HEK293 (cell line): ENCODE measurements around the gene CSAD.

Source experiments
- BCL6B ChIP-seq: fragments of 450-650 bp; formaldehyde crosslinking; IDR thresholded peaks from 2 replicates; pipeline ENCODE4 v1.5.1; 2017; ENCODE audit warnings: missing biosample characterization, missing genetic modification characterization
- CTCF ChIP-seq: fragments of 450-650 bp; formaldehyde crosslinking; IDR thresholded peaks from 2 replicates; pipeline ENCODE4 v1.5.1; 2016; ENCODE audit warnings: missing biosample characterization, missing genetic modification characterization
- FEZF1 ChIP-seq: fragments of 450-650 bp; formaldehyde crosslinking; IDR thresholded peaks from 2 replicates; pipeline ENCODE4 v1.5.1; 2016; ENCODE audit warnings: missing biosample characterization, missing genetic modification characterization
- KLF16 ChIP-seq: fragments of 450-650 bp; formaldehyde crosslinking; IDR thresholded peaks from 2 replicates; pipeline ENCODE4 v1.5.1; 2017; ENCODE audit warnings: missing biosample characterization, missing genetic modification characterization
- PRDM1 ChIP-seq: fragments of 450-650 bp; formaldehyde crosslinking; IDR thresholded peaks from 2 replicates; pipeline ENCODE4; 2016; ENCODE audit warnings: missing biosample characterization, missing genetic modification characterization
- REPIN1 ChIP-seq: fragments of 450-650 bp; formaldehyde crosslinking; IDR thresholded peaks from 2 replicates; pipeline ENCODE4 v1.5.1; 2017; ENCODE audit warnings: missing biosample characterization, missing genetic modification characterization, low read depth
- SALL2 ChIP-seq: fragments of 450-650 bp; formaldehyde crosslinking; IDR thresholded peaks from 2 replicates; pipeline ENCODE4 v1.5.0; 2017; ENCODE audit warnings: missing biosample characterization, mild to moderate bottlenecking, missing genetic modification characterization, borderline replicate concordance
- ZFP41 ChIP-seq: fragments of 450-650 bp; formaldehyde crosslinking; IDR thresholded peaks from 2 replicates; pipeline ENCODE4 v1.5.1; 2016; ENCODE audit warnings: missing biosample characterization, missing genetic modification characterization, borderline replicate concordance
- ZNF138 ChIP-seq: fragments of 450-650 bp; formaldehyde crosslinking; IDR thresholded peaks from 2 replicates; pipeline ENCODE4 v1.5.1; 2016; ENCODE audit warnings: missing biosample characterization, missing genetic modification characterization, borderline replicate concordance
- ZNF24 ChIP-seq: fragments of 450-650 bp; formaldehyde crosslinking; IDR thresholded peaks from 2 replicates; pipeline ENCODE4 v1.5.1; 2016; ENCODE audit warnings: missing biosample characterization, missing genetic modification characterization
- ZNF302 ChIP-seq: fragments of 450-650 bp; formaldehyde crosslinking; IDR thresholded peaks from 2 replicates; pipeline ENCODE4 v1.5.1; 2016; ENCODE audit warnings: missing biosample characterization, missing genetic modification characterization, low read depth
- ZNF76 ChIP-seq: fragments of 450-650 bp; formaldehyde crosslinking; IDR thresholded peaks from 2 replicates; pipeline ENCODE4; 2016; ENCODE audit warnings: low read depth, missing biosample characterization, missing genetic modification characterization, borderline replicate concordance
- ZNF768 ChIP-seq: fragments of 450-650 bp; formaldehyde crosslinking; IDR thresholded peaks from 2 replicates; pipeline ENCODE4 v1.5.1; 2018; ENCODE audit warnings: missing biosample characterization, mild to moderate bottlenecking, missing genetic modification characterization
- TF ChIP-seq, protein P1 (sequence below): fragments of 450-650 bp; formaldehyde crosslinking; IDR thresholded peaks from 2 replicates; pipeline ENCODE4 v1.5.1; 2016; ENCODE audit warnings: missing biosample characterization, missing genetic modification characterization

GRCh38 chr12:53199700-53200099 is 19.0 kb upstream of the CSAD start:
- TF ChIP-seq CTCF (no peak), ZNF302 (tag by site-specific recombination) (no peak), ZNF138 (tag by site-specific recombination) (no peak), FEZF1 (tag by site-specific recombination) (no peak), REPIN1 (tag by site-specific recombination) (no peak), SALL2 (no peak), PRDM1 (no peak), BCL6B (tag by site-specific recombination) (no peak), ZNF24 (no peak), ZFP41 (no peak), ZNF76 (tag by site-specific recombination) (no peak), KLF16 (tag by site-specific recombination) (no peak), ZNF768 (no peak)
- TF ChIP-seq, protein P1, sequence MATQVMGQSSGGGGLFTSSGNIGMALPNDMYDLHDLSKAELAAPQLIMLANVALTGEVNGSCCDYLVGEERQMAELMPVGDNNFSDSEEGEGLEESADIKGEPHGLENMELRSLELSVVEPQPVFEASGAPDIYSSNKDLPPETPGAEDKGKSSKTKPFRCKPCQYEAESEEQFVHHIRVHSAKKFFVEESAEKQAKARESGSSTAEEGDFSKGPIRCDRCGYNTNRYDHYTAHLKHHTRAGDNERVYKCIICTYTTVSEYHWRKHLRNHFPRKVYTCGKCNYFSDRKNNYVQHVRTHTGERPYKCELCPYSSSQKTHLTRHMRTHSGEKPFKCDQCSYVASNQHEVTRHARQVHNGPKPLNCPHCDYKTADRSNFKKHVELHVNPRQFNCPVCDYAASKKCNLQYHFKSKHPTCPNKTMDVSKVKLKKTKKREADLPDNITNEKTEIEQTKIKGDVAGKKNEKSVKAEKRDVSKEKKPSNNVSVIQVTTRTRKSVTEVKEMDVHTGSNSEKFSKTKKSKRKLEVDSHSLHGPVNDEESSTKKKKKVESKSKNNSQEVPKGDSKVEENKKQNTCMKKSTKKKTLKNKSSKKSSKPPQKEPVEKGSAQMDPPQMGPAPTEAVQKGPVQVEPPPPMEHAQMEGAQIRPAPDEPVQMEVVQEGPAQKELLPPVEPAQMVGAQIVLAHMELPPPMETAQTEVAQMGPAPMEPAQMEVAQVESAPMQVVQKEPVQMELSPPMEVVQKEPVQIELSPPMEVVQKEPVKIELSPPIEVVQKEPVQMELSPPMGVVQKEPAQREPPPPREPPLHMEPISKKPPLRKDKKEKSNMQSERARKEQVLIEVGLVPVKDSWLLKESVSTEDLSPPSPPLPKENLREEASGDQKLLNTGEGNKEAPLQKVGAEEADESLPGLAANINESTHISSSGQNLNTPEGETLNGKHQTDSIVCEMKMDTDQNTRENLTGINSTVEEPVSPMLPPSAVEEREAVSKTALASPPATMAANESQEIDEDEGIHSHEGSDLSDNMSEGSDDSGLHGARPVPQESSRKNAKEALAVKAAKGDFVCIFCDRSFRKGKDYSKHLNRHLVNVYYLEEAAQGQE (tag by site-specific recombination) = no peak
